SK-N-SH (cell line): ENCODE measurements around the gene HSPA12A. TPM values are rescaled to one million over a fixed set of nuclear protein-coding genes. Genes with fewer than 3 reads are reported as not detected.

Experiments
- CTCF ChIA-PET: fragments of 300-600, 350-600 bp; formaldehyde crosslinking; extraction: SDS; loops from one replicate; lab custom pipeline; 2021; lab: Yijun Ruan, JAX
- POLR2A ChIA-PET: fragments of 350-600 bp; sonication (Branson Sonifier 250); formaldehyde crosslinking; extraction: SDS; loops from one replicate; lab custom pipeline; 2020; ENCODE audit warnings: antibody characterized with exemption, inconsistent platforms; lab: Yijun Ruan, JAX
- DNase-seq: peaks from one replicate; pipeline ENCODE4 v3.0.0; 2012
- H2AFZ ChIP-seq: fragments of 200-600 bp; sonication (generic); 2 replicates; pipeline ENCODE4 v1.8.1; 2016; ENCODE audit warnings: antibody characterized with exemption, mild to moderate bottlenecking, low read depth
- H3F3A ChIP-seq: fragments of 200-600 bp; sonication (generic); replicated peaks from 2 replicates; pipeline ENCODE3; 2016; ENCODE audit warnings: antibody characterized with exemption, mild to moderate bottlenecking; ENCODE audit not compliant: insufficient read depth
- H3K27ac ChIP-seq, 2 experiments: fragments of 200-500 bp in 1 of 2; fragments of 200-600 bp in 1 of 2; sonication (Bioruptor generic) in 1 of 2; sonication (generic), shearing (Covaris generic) in 1 of 2; 2 replicates each; pipeline versions ENCODE4 v1.5.1 to v1.6.1; 2014 to 2016; ENCODE audit warnings: low read depth in 2 of 2, inconsistent platforms in 1 of 2, low read length in 1 of 2, mild to moderate bottlenecking in 1 of 2, mixed read lengths in 1 of 2
- H3K27me3 ChIP-seq: fragments of 200-600 bp; sonication (generic), shearing (Covaris generic); 2 replicates; pipeline ENCODE4 v1.6.1; 2016; ENCODE audit warnings: mixed run types; ENCODE audit not compliant: insufficient read depth
- H3K36me3 ChIP-seq, 2 experiments: fragments of 200-500 bp in 1 of 2; fragments of 200-600 bp in 1 of 2; sonication (Bioruptor generic) in 1 of 2; sonication (generic) in 1 of 2; replicated peaks in 1 of 2; 2 replicates each; pipeline versions ENCODE3 to v1.5.1; 2014 to 2016; ENCODE audit warnings: low read length in 1 of 2, mild to moderate bottlenecking in 1 of 2; ENCODE audit not compliant: insufficient read depth in 2 of 2, control insufficient read depth in 1 of 2
- H3K4me1 ChIP-seq, 2 experiments: fragments of 200-500 bp in 1 of 2; fragments of 200-600 bp in 1 of 2; sonication (Bioruptor generic) in 1 of 2; sonication (generic), shearing (Covaris generic) in 1 of 2; 2 replicates each; pipeline versions ENCODE4 v1.5.1 to v1.6.1; 2014 to 2016; ENCODE audit warnings: low read depth in 1 of 2, low read length in 1 of 2, mixed run types in 1 of 2; ENCODE audit not compliant: insufficient read depth in 2 of 2, control insufficient read depth in 1 of 2
- H3K4me2 ChIP-seq: fragments of 200-600 bp; sonication (generic), shearing (Covaris generic); 2 replicates; pipeline ENCODE4 v1.6.1; 2017; ENCODE audit warnings: mixed run types
- H3K4me3 ChIP-seq, 2 experiments: fragments of 200-500 bp in 1 of 2; fragments of 200-600 bp in 1 of 2; sonication (Bioruptor generic) in 1 of 2; sonication (generic), shearing (Covaris generic) in 1 of 2; 2 replicates each; pipeline versions ENCODE4 v1.5.1 to v1.8.1; 2014 to 2016; ENCODE audit warnings: low read depth in 2 of 2, inconsistent platforms in 1 of 2, low read length in 1 of 2, mild to moderate bottlenecking in 1 of 2, mixed read lengths in 1 of 2, moderate library complexity in 1 of 2
- H3K79me2 ChIP-seq: fragments of 200-600 bp; sonication (generic); 2 replicates; pipeline ENCODE4 v1.8.1; 2017; ENCODE audit warnings: mild to moderate bottlenecking; ENCODE audit not compliant: insufficient read depth
- H3K9ac ChIP-seq: fragments of 200-600 bp; sonication (generic); 2 replicates; pipeline ENCODE4 v1.6.1; 2017; ENCODE audit warnings: mixed run types
- H3K9me2 ChIP-seq: fragments of 200-600 bp; sonication (generic); 2 replicates; pipeline ENCODE4 v1.6.1; 2017; ENCODE audit warnings: mixed run types
- H3K9me3 ChIP-seq: fragments of 200-600 bp; sonication (generic); 2 replicates; pipeline ENCODE4 v1.6.1; 2017; ENCODE audit warnings: mixed run types, mild to moderate bottlenecking, moderate library complexity
- H4K20me1 ChIP-seq: fragments of 200-600 bp; sonication (generic); 2 replicates; pipeline ENCODE4 v1.6.1; 2017; ENCODE audit warnings: mild to moderate bottlenecking, mixed run types; ENCODE audit not compliant: insufficient read depth
- CHD2 ChIP-seq: fragments of 150-350 bp; IDR thresholded peaks from 2 replicates; pipeline ENCODE4 v1.6.1; 2018; ENCODE audit warnings: low read length; ENCODE audit not compliant: partially characterized antibody
- EP300 ChIP-seq, 2 experiments: IDR thresholded peaks; 2 replicates each; pipeline versions ENCODE4 v1.4.0 to v1.6.1; 2012; ENCODE audit warnings: borderline replicate concordance in 1 of 2, low read depth in 1 of 2, low read length in 1 of 2
- FOXJ3 ChIP-seq: sonication (generic); formaldehyde crosslinking; IDR thresholded peaks from 2 replicates; pipeline ENCODE4 v1.5.1; 2020; ENCODE audit warnings: mild to moderate bottlenecking, missing genetic modification reagents
- JUND ChIP-seq: IDR thresholded peaks from 2 replicates; pipeline ENCODE4 v1.4.0; 2012
- MEF2A ChIP-seq: IDR thresholded peaks from 2 replicates; pipeline ENCODE4 v1.4.0; 2012; ENCODE audit warnings: low read depth, borderline replicate concordance
- NFIC ChIP-seq: IDR thresholded peaks from 2 replicates; pipeline ENCODE4 v1.4.0; 2012; ENCODE audit warnings: borderline replicate concordance
- RFX5 ChIP-seq: IDR thresholded peaks from 2 replicates; pipeline ENCODE4 v1.6.1; 2012; ENCODE audit warnings: mild to moderate bottlenecking, improper control_type of control experiment, low read length
- YY1 ChIP-seq: IDR thresholded peaks from 2 replicates; pipeline ENCODE4 v1.4.0; 2012; ENCODE audit warnings: low read depth, mild to moderate bottlenecking
- WGBS: methylation state at CpG from one replicate; pipeline ENCODE4 v1.1.6; 2017; ENCODE audit warnings: low lambda C conversion rate; 5-methylcytosine and 5-hydroxymethylcytosine counted together
- polyA plus RNA-seq, 3 experiments: library from polyadenylated mRNA; depleted of rRNA; stranded (reverse); fragments of >200 nt; gene quantifications; 2 replicates each; pipeline ENCODE4 v1.2.3, GENCODE V29; 2012
- TF ChIP-seq, protein P1 (sequence below): IDR thresholded peaks from 2 replicates; pipeline ENCODE4 v1.6.1; 2012; ENCODE audit warnings: mild to moderate bottlenecking, low read depth, low read length, moderate library complexity
- TF ChIP-seq, protein P2 (sequence below): fragments of 150-350 bp; IDR thresholded peaks from 2 replicates; pipeline ENCODE4 v1.6.1; 2017; ENCODE audit warnings: antibody characterized with exemption, low read length, low read depth, borderline replicate concordance
- TF ChIP-seq, protein P3 (sequence below): IDR thresholded peaks from 2 replicates; pipeline ENCODE4; 2012
- TF ChIP-seq, protein P4 (sequence below): fragments of 200-600 bp; sonication (generic); IDR thresholded peaks from 2 replicates; pipeline ENCODE4 v1.6.1; 2017; ENCODE audit warnings: antibody characterized with exemption, mild to moderate bottlenecking, moderate library complexity
- TF ChIP-seq, protein P5 (sequence below): fragments of 150-350 bp; IDR thresholded peaks from 2 replicates; pipeline ENCODE4 v1.6.1; 2016; ENCODE audit warnings: mild to moderate bottlenecking, low read depth, low read length

HSPA12A gene
- polyA plus RNA-seq, 1 of the 3 experiments (the other 2 are of a cell fraction): 2.9 TPM

DNA sequence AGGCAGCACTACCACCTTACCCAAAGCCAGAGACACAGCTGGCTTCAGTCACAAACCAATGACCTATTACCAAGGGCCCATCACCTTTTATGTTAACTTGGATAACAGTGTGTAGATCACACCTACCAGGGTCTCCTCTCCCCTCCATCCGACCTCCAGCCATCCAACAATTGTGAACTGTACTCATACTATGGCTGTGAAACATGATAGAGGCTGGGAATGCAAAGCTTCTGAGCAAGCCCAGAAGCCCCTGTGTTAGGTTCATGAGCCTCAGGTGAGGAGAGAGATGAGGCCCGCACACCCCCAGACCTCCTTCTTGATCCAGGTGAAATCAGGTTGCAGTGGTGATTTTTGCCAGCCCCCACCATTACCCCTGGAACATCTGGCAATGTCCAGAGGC is 73.9 kb downstream of the HSPA12A start:
- peaks cover 4 to 11% of the 10 kb centered on the region in 2 experiments; a peak in 2 of 4 replicates for H3K4me1 ChIP-seq
- 72% methylated on average over 2 of the region's 2 CpGs for WGBS

More for the DNA sequence above, 73.9 kb downstream of the HSPA12A start:
- TF ChIP-seq, protein P1, sequence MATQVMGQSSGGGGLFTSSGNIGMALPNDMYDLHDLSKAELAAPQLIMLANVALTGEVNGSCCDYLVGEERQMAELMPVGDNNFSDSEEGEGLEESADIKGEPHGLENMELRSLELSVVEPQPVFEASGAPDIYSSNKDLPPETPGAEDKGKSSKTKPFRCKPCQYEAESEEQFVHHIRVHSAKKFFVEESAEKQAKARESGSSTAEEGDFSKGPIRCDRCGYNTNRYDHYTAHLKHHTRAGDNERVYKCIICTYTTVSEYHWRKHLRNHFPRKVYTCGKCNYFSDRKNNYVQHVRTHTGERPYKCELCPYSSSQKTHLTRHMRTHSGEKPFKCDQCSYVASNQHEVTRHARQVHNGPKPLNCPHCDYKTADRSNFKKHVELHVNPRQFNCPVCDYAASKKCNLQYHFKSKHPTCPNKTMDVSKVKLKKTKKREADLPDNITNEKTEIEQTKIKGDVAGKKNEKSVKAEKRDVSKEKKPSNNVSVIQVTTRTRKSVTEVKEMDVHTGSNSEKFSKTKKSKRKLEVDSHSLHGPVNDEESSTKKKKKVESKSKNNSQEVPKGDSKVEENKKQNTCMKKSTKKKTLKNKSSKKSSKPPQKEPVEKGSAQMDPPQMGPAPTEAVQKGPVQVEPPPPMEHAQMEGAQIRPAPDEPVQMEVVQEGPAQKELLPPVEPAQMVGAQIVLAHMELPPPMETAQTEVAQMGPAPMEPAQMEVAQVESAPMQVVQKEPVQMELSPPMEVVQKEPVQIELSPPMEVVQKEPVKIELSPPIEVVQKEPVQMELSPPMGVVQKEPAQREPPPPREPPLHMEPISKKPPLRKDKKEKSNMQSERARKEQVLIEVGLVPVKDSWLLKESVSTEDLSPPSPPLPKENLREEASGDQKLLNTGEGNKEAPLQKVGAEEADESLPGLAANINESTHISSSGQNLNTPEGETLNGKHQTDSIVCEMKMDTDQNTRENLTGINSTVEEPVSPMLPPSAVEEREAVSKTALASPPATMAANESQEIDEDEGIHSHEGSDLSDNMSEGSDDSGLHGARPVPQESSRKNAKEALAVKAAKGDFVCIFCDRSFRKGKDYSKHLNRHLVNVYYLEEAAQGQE: no peak
- TF ChIP-seq CHD2 (no peak), JUND (no peak), YY1 (no peak), RFX5 (no peak), NFIC (no peak), EP300 (IDR thresholded peaks at IDR 0.05; ENCODE audit: borderline replicate concordance in 1 of 2, low read depth in 1 of 2, low read length in 1 of 2) (no peak), FOXJ3 (CRISPR knock-in tag) (no peak), MEF2A (no peak)
- TF ChIP-seq, protein P2, sequence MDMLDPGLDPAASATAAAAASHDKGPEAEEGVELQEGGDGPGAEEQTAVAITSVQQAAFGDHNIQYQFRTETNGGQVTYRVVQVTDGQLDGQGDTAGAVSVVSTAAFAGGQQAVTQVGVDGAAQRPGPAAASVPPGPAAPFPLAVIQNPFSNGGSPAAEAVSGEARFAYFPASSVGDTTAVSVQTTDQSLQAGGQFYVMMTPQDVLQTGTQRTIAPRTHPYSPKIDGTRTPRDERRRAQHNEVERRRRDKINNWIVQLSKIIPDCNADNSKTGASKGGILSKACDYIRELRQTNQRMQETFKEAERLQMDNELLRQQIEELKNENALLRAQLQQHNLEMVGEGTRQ: no peak
- TF ChIP-seq, protein P3, sequence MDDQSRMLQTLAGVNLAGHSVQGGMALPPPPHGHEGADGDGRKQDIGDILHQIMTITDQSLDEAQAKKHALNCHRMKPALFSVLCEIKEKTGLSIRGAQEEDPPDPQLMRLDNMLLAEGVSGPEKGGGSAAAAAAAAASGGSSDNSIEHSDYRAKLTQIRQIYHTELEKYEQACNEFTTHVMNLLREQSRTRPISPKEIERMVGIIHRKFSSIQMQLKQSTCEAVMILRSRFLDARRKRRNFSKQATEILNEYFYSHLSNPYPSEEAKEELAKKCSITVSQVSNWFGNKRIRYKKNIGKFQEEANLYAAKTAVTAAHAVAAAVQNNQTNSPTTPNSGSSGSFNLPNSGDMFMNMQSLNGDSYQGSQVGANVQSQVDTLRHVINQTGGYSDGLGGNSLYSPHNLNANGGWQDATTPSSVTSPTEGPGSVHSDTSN: no peak
- TF ChIP-seq, protein P4, sequence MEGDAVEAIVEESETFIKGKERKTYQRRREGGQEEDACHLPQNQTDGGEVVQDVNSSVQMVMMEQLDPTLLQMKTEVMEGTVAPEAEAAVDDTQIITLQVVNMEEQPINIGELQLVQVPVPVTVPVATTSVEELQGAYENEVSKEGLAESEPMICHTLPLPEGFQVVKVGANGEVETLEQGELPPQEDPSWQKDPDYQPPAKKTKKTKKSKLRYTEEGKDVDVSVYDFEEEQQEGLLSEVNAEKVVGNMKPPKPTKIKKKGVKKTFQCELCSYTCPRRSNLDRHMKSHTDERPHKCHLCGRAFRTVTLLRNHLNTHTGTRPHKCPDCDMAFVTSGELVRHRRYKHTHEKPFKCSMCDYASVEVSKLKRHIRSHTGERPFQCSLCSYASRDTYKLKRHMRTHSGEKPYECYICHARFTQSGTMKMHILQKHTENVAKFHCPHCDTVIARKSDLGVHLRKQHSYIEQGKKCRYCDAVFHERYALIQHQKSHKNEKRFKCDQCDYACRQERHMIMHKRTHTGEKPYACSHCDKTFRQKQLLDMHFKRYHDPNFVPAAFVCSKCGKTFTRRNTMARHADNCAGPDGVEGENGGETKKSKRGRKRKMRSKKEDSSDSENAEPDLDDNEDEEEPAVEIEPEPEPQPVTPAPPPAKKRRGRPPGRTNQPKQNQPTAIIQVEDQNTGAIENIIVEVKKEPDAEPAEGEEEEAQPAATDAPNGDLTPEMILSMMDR: no peak
- TF ChIP-seq, protein P5, sequence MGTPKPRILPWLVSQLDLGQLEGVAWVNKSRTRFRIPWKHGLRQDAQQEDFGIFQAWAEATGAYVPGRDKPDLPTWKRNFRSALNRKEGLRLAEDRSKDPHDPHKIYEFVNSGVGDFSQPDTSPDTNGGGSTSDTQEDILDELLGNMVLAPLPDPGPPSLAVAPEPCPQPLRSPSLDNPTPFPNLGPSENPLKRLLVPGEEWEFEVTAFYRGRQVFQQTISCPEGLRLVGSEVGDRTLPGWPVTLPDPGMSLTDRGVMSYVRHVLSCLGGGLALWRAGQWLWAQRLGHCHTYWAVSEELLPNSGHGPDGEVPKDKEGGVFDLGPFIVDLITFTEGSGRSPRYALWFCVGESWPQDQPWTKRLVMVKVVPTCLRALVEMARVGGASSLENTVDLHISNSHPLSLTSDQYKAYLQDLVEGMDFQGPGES: no peak
- no peaks in the 10 kb centered on the region for H3K9me3 ChIP-seq
- H3F3A ChIP-seq: no peaks in the 10 kb centered on the region
- POLR2A ChIA-PET: no interaction called here
- no peak overlapping the region for H2AFZ ChIP-seq
- H4K20me1 ChIP-seq: no peaks in the 10 kb centered on the region
- no peaks in the 10 kb centered on the region for H3K79me2 ChIP-seq
- CTCF ChIA-PET: interaction anchor here (1.7 kb wide), 1 partner anchor 506 kb away, joined by 7 read pairs; no protein-coding TSS in a partner anchor
- H3K36me3 ChIP-seq: no peaks in the 10 kb centered on the region
- no peak for DNase-seq
- H3K4me2 ChIP-seq: no peak overlapping the region
- H3K9me2 ChIP-seq: no peaks in the 10 kb centered on the region
- H3K27ac ChIP-seq: no peak overlapping the region
- H3K27me3 ChIP-seq: no peaks in the 10 kb centered on the region; the same call in 1 of the 2 replicates
- H3K9ac ChIP-seq: no peak overlapping the region
- H3K4me3 ChIP-seq: no peak overlapping the region
